Fibroblast of peridontal ligament (primary cell): Measurements from ENCODE around the gene WNT7B.

Experiments
- DNase-seq: peaks from one replicate; pipeline ENCODE4 v3.0.0-alpha.2; 2010; ENCODE audit errors: extremely low read depth

The WNT7B gene

GRCh38 chr22:45977003-45977411 lies at the start of gene WNT7B:
Gene WNT7B (minus strand): TSS chr22:45977162. CDS start chr22:45976754, 408 bp downstream.
- no peak for DNase-seq

DNA sequence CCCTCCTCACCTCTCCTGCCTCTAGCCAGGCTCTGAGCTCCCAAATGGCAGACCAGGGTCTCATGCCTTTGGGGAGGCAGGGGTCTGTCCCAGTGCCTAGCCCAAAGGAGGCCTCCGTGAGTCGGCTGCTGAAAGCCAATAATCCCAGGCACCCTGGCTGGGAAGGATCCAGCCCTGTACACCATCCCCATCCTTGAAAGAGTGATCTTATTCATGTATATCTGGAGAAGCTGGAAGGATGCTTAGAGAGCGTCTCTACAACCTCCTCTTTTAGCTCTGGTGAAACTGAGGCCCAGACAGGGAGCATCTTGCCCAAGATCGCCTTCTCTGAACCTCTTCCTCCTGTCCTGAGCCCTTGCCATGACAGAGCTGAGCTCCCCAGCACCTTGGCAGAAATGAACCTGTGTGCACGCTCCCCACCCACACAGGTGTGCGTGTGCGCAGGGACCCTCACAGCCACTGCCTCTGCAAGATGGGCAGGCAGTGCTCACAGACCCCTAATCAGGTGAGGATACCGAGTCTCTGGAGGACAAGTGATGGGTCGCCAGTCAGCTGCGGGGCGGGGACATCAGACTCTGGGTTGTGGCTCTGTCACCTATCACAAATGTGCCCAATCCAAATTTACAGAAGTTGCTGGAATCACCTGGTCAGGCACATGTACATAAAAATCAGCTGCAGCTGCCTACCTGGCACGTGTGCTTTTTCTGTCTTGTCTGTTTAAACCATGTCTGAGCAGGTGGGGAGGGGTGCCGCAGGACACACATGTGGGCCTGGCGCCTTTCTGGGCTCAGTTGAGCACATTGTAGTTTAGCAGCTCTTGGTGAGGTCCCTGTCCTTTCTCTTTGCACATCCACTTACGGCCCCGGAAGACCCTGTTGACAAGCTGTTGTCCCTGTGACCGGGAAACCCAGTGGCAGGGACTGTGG lies 49.3 kb upstream of the WNT7B start:
- DNase-seq, result no peak

DNA sequence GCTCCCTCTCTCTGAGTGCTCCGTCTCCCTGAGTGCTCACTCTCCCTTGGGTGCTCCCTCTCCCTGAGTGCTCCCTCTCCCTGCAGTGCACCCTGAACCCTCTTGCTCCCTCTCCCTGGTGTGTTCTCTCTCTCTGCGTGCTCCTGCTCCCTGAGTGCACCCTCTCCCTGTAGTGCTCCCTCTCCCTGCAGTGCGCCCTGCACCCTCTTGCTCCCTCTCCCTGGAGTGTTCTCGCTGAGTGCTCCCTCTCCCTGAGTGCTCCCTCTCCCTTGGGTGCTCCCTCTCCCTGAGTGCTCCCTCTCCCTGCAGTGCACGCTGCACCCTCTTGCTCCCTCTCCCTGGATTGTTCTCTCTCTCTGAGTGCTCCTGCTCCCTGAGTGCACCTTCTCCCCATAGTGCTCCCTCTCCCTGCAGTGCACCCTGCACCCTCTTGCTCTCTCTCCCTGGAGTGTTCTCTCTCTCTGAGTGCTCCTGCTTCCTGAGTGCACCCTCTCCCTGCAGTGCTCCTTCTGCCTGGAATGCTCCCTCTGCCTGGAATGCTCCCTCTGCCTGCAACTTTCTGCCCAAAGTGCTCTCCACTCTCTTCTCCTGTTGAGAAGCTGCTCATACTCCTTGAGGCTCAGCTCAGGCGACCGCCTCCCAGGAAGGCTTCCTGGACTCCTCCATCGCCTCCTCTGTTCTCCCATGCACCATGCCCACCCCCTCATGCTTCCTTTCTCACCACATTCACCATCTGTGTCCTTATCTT lies 48.4 kb upstream of the WNT7B start:
- DNase-seq, result no peak

- DNase-seq, result no peak
Measured at GRCh38 chr22:46024136-46024840, 47.3 kb upstream of the WNT7B start.

- DNase-seq, result no peak
Measured at GRCh38 chr22:46023558-46023981, 46.6 kb upstream of the WNT7B start.

DNA sequence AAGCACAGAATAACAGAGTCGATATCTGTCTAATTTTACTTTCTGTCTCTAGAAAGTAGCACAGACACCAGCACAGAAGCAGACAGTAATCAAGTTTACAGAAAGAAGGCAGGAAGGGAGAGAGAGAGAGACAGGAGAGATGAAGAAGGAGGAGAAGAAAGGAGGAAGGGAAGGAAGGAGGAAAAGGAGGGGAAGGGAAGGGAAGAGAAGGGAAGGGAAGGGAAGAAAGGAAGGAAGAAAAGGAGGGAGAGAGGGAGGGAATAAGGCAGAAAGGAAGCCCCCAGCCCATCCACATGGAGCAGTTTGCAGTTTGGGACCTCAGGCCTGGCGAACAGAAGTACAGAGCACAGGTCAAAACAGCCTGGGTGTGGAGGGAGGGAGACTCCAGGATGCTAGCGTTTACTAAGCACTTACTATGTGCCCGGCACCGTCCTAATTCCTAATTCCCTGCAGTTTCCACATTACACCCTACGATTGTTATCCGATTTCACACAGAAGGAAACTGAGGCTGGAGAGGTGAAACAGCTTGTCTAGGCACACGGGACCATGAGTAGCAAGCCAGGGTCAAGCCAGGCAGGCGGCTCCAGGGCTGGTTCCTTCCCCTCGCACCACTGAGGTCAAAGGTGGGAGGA lies 46.0 kb upstream of the WNT7B start:
- no peak for DNase-seq

DNA sequence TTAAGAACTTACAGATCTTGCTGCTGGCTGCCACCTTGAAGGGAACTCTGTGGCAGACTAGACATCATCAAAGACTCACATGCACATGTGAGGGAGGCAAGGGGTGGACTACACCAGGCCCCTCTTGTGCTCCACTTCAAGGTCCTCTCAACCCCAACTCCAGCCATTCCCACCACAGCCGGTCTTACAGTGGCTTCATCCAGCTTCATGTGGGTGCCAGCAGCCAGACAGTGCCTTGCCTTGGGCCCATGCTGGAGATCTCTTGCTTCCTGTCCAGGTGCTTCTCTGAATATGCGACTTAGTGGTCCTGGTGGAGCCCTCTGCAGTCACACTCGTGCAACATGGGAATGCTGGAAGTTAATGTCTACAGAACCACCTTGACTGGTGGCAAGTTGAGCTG lies 44.6 kb upstream of the WNT7B start:
- no peak for DNase-seq

- no peak for DNase-seq
Measured at GRCh38 chr22:46019351-46019750, 42.4 kb upstream of the WNT7B start.

GRCh38 chr22:46018859-46019258 lies 41.9 kb upstream of the WNT7B start:
- no peak for DNase-seq

- DNase-seq, result no peak
Measured at GRCh38 chr22:46017166-46017565, 40.2 kb upstream of the WNT7B start.

GRCh38 chr22:46013460-46014416 lies 36.8 kb upstream of the WNT7B start:
- DNase-seq, result peak; percentile 92

GRCh38 chr22:46012881-46013281 lies 35.9 kb upstream of the WNT7B start:
- DNase-seq, result no peak

GRCh38 chr22:46012182-46012880 lies 35.4 kb upstream of the WNT7B start:
- DNase-seq, result no peak

GRCh38 chr22:46011627-46012181 lies 34.7 kb upstream of the WNT7B start:
- no peak for DNase-seq

DNA sequence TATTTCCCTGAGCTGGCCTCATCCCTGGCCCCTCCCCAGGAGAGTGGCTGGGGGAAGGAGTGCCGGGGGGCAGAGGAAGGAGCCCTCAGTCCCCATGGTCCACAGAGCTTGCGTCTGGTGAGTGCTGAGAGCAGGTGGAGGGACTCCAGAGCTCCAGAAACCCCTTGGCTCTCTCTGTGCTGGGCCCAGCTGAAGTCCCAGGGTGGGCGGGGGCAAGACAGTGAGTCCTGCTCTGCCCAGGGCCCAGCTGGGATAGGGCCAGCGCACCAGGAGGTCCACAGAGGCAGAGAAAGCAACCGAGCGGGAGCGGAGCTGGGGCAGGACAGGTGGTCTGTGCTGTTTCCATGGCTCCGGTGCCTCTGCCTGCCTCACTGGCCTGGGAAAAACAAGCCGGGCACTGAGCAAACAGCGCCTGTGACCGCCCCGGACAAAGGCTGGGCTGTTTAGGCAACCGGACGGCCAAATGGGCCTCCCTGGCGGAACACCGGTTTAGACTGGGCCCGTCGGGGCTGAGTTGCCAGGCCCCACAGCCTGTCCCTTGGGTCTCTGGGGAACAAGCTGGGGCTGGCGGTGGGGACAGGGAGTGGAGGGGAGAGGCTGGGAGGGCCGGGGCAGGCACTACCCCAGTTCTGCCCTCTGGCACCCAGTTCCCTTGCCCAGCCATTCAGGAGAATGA lies 34.1 kb upstream of the WNT7B start:
- DNase-seq, result no peak

DNA sequence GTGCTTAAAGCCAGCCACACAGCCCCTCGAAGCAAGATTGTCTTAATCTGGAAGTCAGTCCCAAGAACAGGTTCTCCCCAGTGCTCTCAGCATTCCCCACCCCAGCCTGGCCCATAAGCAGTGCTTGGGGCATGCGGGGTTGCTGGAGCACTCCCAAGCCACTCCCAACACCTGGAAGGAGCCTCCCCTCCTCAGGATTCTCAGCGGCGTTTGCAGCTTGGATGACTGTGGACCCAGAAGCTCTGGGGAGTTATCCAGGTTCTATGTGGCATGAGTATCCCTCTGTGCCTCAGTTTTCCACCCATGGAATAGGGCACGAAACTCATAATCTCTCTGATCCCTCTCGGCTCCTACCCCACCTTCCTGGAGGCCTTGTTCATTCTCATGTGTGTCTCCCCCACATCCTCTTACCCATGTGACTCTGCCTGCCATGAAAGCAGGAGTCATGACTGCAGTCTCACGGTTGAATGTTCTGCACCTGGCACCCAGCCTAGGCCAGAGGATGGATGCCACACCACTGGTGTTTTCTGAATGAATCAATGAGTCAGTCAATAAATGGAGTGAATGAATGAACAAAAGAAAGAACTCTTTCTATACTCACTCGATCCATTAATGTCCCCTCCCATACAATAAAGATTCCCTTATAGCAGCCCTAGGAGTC lies 33.4 kb upstream of the WNT7B start:
- DNase-seq, result peak; percentile 43

GRCh38 chr22:46009730-46010129 lies 32.8 kb upstream of the WNT7B start:
- DNase-seq, result no peak

DNA sequence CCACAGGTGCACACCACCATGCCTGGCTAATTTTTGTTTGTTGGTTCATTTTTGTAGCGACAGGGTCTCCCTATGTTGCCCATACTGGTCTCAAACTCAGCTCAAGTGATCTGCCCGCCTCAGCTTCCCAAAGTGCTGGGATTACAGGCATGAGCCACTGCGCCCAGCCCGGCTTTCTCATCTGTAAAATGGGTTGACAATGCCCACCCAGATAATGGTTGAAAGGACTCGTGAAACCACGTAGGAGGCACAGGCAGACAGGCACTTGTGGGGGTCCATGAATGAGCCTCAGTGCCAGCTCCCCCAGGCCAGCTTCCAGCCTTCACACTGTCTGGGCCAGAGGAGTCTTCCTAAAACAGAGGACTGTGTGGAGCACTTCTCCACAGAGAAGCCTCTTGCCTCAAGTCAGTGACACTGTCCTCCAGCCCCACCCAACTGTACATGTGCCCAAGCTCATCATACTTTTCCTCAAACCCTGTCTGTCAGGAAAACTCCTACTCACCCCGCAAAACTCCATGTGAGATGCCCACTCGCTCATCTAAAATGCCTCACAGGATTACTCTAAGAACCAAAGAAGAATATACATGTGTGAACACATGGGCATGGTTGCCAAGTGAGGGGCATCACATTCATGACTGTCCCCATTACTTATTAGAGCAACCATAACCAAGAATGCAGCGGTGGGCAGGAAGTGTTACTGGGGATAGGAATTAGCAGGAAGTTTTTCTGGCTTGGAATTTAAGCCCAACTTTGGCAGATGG lies 32.1 kb upstream of the WNT7B start:
- no peak for DNase-seq
